H9 (cell line): Measurements from ENCODE around the gene MAN1A2. TPM values are rescaled to one million over a fixed set of nuclear protein-coding genes. Genes with fewer than 3 reads are reported as not detected.

Experiments
- DNase-seq: peaks from one replicate; pipeline ENCODE4 v3.0.0-alpha.2; 2017
- H2AFZ ChIP-seq: one replicate; pipeline ENCODE4 v1.6.1; 2013; ENCODE audit warnings: mild to moderate bottlenecking, low read length, control low read depth, moderate library complexity
- H2AK5ac ChIP-seq: 2 replicates; pipeline ENCODE4 v1.6.1; 2013; ENCODE audit warnings: low read length, control low read depth, mixed read lengths; ENCODE audit not compliant: insufficient read length
- H2BK120ac ChIP-seq: one replicate; pipeline ENCODE4 v1.6.1; 2013; ENCODE audit warnings: low read depth, mild to moderate bottlenecking, low read length, control low read depth, inconsistent platforms; ENCODE audit not compliant: poor library complexity, severe bottlenecking
- H2BK12ac ChIP-seq: 2 replicates; pipeline ENCODE4 v1.6.1; 2013; ENCODE audit warnings: low read length, control low read depth, mixed read lengths, low read depth; ENCODE audit not compliant: insufficient read length
- H2BK15ac ChIP-seq: 2 replicates; pipeline ENCODE4 v1.6.1; 2013; ENCODE audit warnings: low read depth, low read length, control low read depth
- H2BK20ac ChIP-seq: one replicate; pipeline ENCODE4 v1.6.1; 2013; ENCODE audit warnings: low read depth, mild to moderate bottlenecking, low read length, control low read depth, inconsistent platforms; ENCODE audit not compliant: poor library complexity, severe bottlenecking
- H2BK5ac ChIP-seq: 2 replicates; pipeline ENCODE4 v1.6.1; 2013; ENCODE audit warnings: low read length, control low read depth, mixed read lengths; ENCODE audit not compliant: insufficient read length
- H3K14ac ChIP-seq: 2 replicates; pipeline ENCODE4 v1.6.1; 2013; ENCODE audit warnings: low read length, control low read depth; ENCODE audit not compliant: insufficient read depth
- H3K18ac ChIP-seq: 2 replicates; pipeline ENCODE4 v1.6.1; 2013; ENCODE audit warnings: low read depth, mild to moderate bottlenecking, mixed read lengths, low read length, control low read depth; ENCODE audit not compliant: insufficient read length
- H3K23ac ChIP-seq: 2 replicates; pipeline ENCODE4 v1.6.1; 2013; ENCODE audit warnings: low read length, control low read depth, mixed read lengths, low read depth; ENCODE audit not compliant: insufficient read length
- H3K23me2 ChIP-seq: 2 replicates; pipeline ENCODE4 v1.6.1; 2013; ENCODE audit warnings: low read depth, mild to moderate bottlenecking, mixed read lengths, low read length, control low read depth; ENCODE audit not compliant: insufficient read length, poor library complexity, severe bottlenecking
- H3K27ac ChIP-seq: 2 replicates; pipeline ENCODE4 v1.5.1; 2013; ENCODE audit warnings: low read length, control low read depth, mixed read lengths, low read depth; ENCODE audit not compliant: insufficient read length
- H3K27me3 ChIP-seq: 2 replicates; pipeline ENCODE4 v1.6.1; 2013; ENCODE audit warnings: low read length, control low read depth, inconsistent platforms; ENCODE audit not compliant: insufficient read depth
- H3K4ac ChIP-seq: 2 replicates; pipeline ENCODE4 v1.6.1; 2013; ENCODE audit warnings: low read depth, mild to moderate bottlenecking, control low read depth, inconsistent platforms, low read length, moderate library complexity
- H3K4me1 ChIP-seq: 2 replicates; pipeline ENCODE4 v1.6.1; 2013; ENCODE audit warnings: low read length, control low read depth, inconsistent platforms; ENCODE audit not compliant: insufficient read depth
- H3K4me2 ChIP-seq: 2 replicates; pipeline ENCODE4 v1.6.1; 2013; ENCODE audit warnings: low read length, control low read depth, mixed read lengths; ENCODE audit not compliant: insufficient read length, insufficient read depth
- H3K56ac ChIP-seq: 2 replicates; pipeline ENCODE4 v1.6.1; 2013; ENCODE audit warnings: low read depth, mild to moderate bottlenecking, mixed read lengths, low read length, control low read depth; ENCODE audit not compliant: insufficient read length
- H3K79me1 ChIP-seq: 2 replicates; pipeline ENCODE4 v1.6.1; 2013; ENCODE audit warnings: low read depth, mild to moderate bottlenecking, moderate library complexity, low read length, control low read depth, inconsistent platforms; ENCODE audit not compliant: insufficient read depth, poor library complexity, severe bottlenecking
- H3K79me2 ChIP-seq: 2 replicates; pipeline ENCODE4 v1.6.1; 2013; ENCODE audit warnings: low read length, control low read depth, inconsistent platforms; ENCODE audit not compliant: insufficient read depth
- H3K9ac ChIP-seq: 2 replicates; pipeline ENCODE4 v1.6.1; 2013; ENCODE audit warnings: low read length, control low read depth, mixed read lengths; ENCODE audit not compliant: insufficient read length; ENCODE audit errors: extremely low read depth
- H3K9me3 ChIP-seq: one replicate; pipeline ENCODE4 v1.6.1; 2013; ENCODE audit warnings: low read depth, low read length, inconsistent platforms; ENCODE audit not compliant: control insufficient read depth
- H3T11ph ChIP-seq: one replicate; pipeline ENCODE4 v1.6.1; 2013; ENCODE audit warnings: mild to moderate bottlenecking, low read length, control low read depth, inconsistent platforms
- H4K20me1 ChIP-seq: one replicate; pipeline ENCODE4 v1.6.1; 2013; ENCODE audit not compliant: control insufficient read depth, insufficient read length, insufficient read depth
- H4K5ac ChIP-seq: 2 replicates; pipeline ENCODE4 v1.6.1; 2013; ENCODE audit warnings: low read depth, mild to moderate bottlenecking, mixed read lengths, low read length, control low read depth; ENCODE audit not compliant: insufficient read length
- H4K8ac ChIP-seq: replicated peaks from 2 replicates; pipeline ENCODE4 v1.6.1; 2013; ENCODE audit warnings: low read length, control low read depth, mixed read lengths, low read depth; ENCODE audit not compliant: insufficient read length
- H4K91ac ChIP-seq: 2 replicates; pipeline ENCODE4 v1.6.1; 2013; ENCODE audit warnings: low read depth, mild to moderate bottlenecking, moderate library complexity, mixed read lengths, low read length, control low read depth; ENCODE audit not compliant: insufficient read length
- H3K27ac Mint-ChIP-seq, 3 experiments: 2 replicates in 2 of 3; 3 replicates in 1 of 3; pipeline ENCODE4 v1.8.0; 2020 to 2021; ENCODE audit warnings: mixed read lengths in 3 of 3, mild to moderate bottlenecking in 1 of 3, moderate library complexity in 1 of 3
- H3K27me3 Mint-ChIP-seq: 2 replicates; pipeline ENCODE4 v1.8.0; 2021; ENCODE audit warnings: low read depth, mild to moderate bottlenecking, moderate library complexity, mixed read lengths
- H3K36me3 Mint-ChIP-seq, 3 experiments: 2 replicates in 2 of 3; 3 replicates in 1 of 3; pipeline ENCODE4 v1.8.0; 2020 to 2021; ENCODE audit warnings: low read depth in 3 of 3, mixed read lengths in 3 of 3; ENCODE audit not compliant: insufficient read depth in 1 of 3
- H3K4me1 Mint-ChIP-seq, 2 experiments: 2 replicates each; pipeline ENCODE4 v1.8.0; 2020; ENCODE audit warnings: mixed read lengths in 2 of 2
- H3K4me3 Mint-ChIP-seq, 2 experiments: 2 replicates in 1 of 2; 3 replicates in 1 of 2; pipeline ENCODE4 v1.8.0; 2020 to 2021; ENCODE audit warnings: mild to moderate bottlenecking in 2 of 2, mixed read lengths in 2 of 2, moderate library complexity in 1 of 2
- H3K9me3 Mint-ChIP-seq, 2 experiments: 2 replicates in 1 of 2; 3 replicates in 1 of 2; pipeline ENCODE4 v1.8.0; 2020; ENCODE audit warnings: mild to moderate bottlenecking in 2 of 2, mixed read lengths in 2 of 2, moderate library complexity in 1 of 2
- CTCF ChIP-seq: fragments of 200-600 bp; sonication (generic); conservative IDR thresholded peaks from 3 replicates; pipeline ENCODE4 v1.8.0; 2021; ENCODE audit warnings: antibody characterized with exemption, mild to moderate bottlenecking
- WGBS: extraction: QIAGEN DNeasy Blood & Tissue Kit; methylation state at CpG from one replicate; pipeline ENCODE4 v1.1.7; 2013; ENCODE audit warnings: missing lambda C conversion rate, low lambda C conversion rate, mixed read lengths; ENCODE audit not compliant: insufficient read length; ENCODE audit errors: extremely low coverage; 5-methylcytosine and 5-hydroxymethylcytosine counted together
- total RNA-seq: library from RNA; stranded (reverse); gene quantifications from 2 replicates; pipeline ENCODE4 v1.2.1, GENCODE V29; 2021

The MAN1A2 gene
- total RNA-seq, 1 experiment from 2014 or later = 24.0 TPM

GRCh38 chr1:117572546-117572945, 205.3 kb downstream of the MAN1A2 start:
- H4K20me1 ChIP-seq = no peaks in the 10 kb centered on the region
- no peak overlapping the region for H3K27ac ChIP-seq
- no peak overlapping the region for H3K4ac ChIP-seq
- Mint-ChIP-seq H3K36me3 (no peaks in the 10 kb centered on the region; a peak in 1 of 7 replicates), H3K27me3 (peaks cover 1% of the 10 kb centered on the region; the same call in 1 of the 2 replicates), H3K4me3 (no peak overlapping the region), H3K4me1 (peaks cover 9 to 13% of the 10 kb centered on the region in 2 experiments), H3K9me3 (no peaks in the 10 kb centered on the region), H3K27ac (no peak overlapping the region)
- H3T11ph ChIP-seq = no peak overlapping the region
- TF ChIP-seq CTCF = no peak
- no peak overlapping the region for H3K9ac ChIP-seq
- whole genome bisulfite sequencing = no CpG with 5 or more reads among the region's 4 CpGs
- H4K91ac ChIP-seq = no peak overlapping the region
- H2AFZ ChIP-seq = no peak overlapping the region
- H4K5ac ChIP-seq = no peak overlapping the region
- H3K14ac ChIP-seq = peak overlapping the region; percentile 25; the same call in 1 of the 2 replicates
- H3K79me1 ChIP-seq = no peaks in the 10 kb centered on the region
- no peak overlapping the region for H2BK12ac ChIP-seq
- H4K8ac ChIP-seq = no peak overlapping the region
- H2BK15ac ChIP-seq = no peak overlapping the region
- H2BK120ac ChIP-seq = no peak overlapping the region
- H3K23ac ChIP-seq = no peak overlapping the region
- no peaks in the 10 kb centered on the region for H3K27me3 ChIP-seq
- no peak for DNase-seq
- H3K79me2 ChIP-seq = no peaks in the 10 kb centered on the region
- H3K4me1 ChIP-seq = no peaks in the 10 kb centered on the region; the same call in 1 of the 2 replicates
- no peak overlapping the region for H3K56ac ChIP-seq
- no peak overlapping the region for H3K18ac ChIP-seq
- H3K4me2 ChIP-seq = no peak overlapping the region
- no peak overlapping the region for H2BK20ac ChIP-seq
- no peaks in the 10 kb centered on the region for H3K9me3 ChIP-seq
- H2BK5ac ChIP-seq = no peak overlapping the region
- H3K23me2 ChIP-seq = no peaks in the 10 kb centered on the region
- no peak overlapping the region for H2AK5ac ChIP-seq
